Smooth muscle cell of the brain vasculature (primary cell): Measurements from ENCODE around the gene RASL10B.
"Not testable (repeated sequence)": the region's sequence is repeated elsewhere in the genome, so short reads cannot be mapped to it uniquely, and the experiment has no call there.

Experiments used
- DNase-seq: peaks from one replicate; pipeline ENCODE4 v3.0.0-alpha.2; 2012; ENCODE audit warnings: low read depth, low spot score

Gene RASL10B

GRCh38 chr17:35742896-35743477 lies 11.5 kb downstream of the RASL10B start:
- DNase-seq, result no peak

DNA sequence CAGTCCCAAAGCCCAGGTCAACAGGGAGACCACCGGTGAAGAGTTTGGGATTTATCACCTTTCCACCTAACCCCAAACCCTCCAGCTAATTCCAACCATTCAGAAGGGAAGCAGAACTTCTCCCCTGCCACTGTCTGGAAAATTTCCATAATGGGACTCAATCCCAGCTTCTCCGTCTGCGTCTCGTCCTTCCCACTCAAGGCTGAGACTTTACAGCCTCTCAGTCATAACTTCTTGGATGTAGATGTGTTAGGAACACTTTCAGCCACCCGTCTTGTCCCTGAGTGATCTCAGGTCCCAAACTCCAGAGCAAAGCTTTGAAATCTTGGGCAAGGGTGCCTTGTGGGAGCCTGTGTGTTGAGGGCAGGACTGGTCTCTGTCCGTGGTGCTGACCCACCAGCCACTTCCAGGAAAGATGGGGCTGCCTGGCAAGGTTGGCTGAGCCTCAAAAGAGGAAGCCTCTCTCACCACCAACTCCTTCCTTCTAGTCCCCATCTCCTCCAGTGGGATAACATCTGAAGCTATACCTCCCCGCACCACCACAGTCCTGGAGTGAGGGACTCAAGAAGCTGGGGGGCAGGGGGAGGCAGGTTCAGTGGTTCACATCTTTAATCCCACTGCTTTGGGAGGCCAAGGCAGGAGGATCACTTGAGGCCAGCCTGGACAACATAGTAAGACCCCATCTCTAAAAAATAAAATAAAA lies 12.3 kb downstream of the RASL10B start:
- DNase-seq, result peak; percentile 12

DNA sequence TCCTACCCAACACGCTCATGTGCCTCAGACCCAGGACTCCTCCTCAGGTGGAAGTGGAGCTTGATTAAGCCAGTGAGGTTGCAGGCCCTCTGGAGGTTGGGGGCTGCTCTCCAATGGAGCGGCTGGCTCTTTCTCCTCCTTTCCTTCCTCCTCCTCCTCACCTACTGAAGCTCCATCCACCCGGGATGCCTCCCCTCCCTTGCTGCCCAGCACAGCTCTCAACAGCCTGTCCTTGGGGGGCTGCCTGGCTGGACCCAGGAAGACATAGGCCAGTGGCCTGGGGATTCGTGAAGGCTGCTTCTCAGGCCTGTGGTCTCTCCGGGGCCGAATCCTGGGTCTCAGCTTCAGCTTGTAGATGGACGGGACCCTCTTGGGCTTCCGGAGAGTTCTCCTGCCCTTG lies 13.4 kb downstream of the RASL10B start:
- DNase-seq, result no peak

DNA sequence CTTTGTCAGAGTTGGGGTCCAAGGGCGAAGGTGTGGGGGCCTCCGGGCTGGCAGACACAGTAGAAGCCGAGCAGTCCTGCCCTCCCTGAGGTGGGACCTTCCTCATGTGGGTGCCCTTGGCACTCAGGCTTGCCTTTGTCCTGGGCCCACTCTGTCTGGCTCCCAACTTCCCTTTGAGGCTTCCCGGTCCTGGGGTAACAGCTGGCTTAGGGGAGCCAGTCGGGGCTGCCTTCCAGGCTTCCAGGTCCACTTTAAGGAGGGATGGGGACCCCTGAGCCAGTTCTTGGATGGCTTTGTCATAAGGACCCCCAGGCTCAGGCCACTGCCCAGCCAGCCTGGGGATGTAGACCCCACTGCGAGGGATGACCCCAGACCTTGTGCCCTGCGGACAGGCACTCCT lies 13.8 kb downstream of the RASL10B start:
- DNase-seq, result no peak

DNA sequence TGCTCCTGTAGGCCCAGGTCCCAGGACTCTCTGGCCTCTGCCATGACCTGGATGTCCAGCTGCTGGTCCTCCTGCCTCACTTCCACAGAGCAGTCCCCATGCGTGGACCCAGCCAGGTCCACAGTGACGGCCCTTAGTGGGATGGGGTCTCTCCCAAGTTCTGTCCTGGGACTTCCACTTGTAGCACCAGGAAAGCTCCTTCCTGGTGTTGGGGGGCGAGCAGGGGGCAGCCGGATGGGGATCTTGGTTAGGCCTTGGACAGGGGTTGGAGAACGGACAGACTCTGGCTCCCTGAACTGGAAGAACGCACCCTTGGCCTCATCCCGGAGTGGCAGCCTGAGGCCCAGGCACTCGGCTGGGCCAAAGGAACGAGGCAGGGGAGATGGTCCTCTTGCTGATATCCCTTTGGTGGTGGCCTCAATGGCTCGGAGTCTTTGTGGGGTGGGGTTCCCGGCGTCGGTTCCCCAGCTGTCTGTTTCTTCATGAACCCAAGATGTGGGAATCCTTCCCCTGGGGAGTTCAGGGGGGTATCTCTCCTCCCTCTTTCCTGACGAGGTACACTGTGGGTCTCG lies 14.4 kb downstream of the RASL10B start:
- no peak for DNase-seq

DNA sequence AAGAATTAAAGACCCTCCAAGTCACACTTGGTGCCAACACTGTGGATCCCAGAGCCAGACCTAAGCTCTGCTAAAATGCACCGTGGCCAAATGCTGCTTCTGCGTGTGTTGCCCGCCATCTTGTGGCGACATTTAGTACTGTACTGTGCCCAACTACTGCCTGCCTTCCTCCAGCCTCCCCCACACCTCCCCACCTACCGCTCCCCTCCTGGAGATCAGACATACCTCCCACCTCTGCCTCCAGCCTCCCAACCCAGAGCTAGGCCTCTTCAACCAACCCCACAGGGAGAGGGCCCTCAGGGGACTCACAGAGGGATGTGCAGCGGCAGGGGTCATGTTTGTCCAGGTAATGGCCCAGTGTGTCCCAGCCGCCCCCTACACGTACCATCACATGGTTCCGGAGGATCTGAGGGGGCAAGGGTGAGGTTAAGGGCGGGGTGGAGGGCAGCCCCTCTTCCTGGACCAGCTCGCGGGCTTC lies 16.1 kb downstream of the RASL10B start:
- peak; percentile 63 for DNase-seq

DNA sequence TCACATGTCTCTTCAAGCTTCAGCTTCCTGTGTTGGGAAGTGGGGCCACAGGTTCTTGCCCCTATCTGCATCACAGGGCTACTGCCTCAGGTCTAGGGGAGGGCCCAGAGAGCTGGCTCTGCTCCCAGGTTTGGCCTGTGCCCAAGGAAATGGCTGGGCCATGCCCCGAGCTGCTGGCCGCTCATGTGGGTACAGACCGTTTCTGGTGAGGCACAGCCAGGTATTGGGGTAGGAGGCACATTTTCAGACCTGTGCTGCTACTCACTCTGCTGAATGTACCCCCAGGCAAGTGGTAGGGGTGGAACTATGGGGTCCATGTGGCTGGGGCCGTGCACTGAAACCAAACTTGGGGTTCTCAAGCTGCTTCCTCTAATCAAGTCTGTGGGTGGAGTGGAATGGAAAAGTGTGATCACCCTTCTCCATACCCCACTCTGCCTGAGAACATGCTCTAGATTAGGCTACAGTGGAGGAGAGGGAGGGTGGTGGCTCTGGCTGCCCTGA lies 17.0 kb downstream of the RASL10B start:
- no peak for DNase-seq

DNA sequence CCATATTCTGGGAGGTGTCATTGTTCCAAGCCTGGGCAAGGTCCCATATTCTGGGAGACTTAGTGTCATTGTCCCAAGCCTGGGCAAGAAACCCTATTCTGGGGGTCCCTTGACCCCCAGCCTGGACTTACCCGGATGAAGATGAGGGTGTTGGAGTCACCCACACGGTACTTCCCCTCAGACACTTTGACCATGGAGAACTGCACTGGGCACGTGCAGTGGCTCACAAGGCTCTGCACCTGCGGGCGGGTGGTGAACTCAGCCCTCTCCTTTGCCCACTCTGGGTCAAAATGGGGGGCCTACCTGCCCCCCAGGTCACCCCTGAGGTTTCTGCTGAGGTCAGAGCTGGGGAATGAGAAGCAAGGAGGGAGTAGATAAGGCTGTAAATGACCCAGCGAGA lies 17.5 kb downstream of the RASL10B start:
- no peak for DNase-seq

DNA sequence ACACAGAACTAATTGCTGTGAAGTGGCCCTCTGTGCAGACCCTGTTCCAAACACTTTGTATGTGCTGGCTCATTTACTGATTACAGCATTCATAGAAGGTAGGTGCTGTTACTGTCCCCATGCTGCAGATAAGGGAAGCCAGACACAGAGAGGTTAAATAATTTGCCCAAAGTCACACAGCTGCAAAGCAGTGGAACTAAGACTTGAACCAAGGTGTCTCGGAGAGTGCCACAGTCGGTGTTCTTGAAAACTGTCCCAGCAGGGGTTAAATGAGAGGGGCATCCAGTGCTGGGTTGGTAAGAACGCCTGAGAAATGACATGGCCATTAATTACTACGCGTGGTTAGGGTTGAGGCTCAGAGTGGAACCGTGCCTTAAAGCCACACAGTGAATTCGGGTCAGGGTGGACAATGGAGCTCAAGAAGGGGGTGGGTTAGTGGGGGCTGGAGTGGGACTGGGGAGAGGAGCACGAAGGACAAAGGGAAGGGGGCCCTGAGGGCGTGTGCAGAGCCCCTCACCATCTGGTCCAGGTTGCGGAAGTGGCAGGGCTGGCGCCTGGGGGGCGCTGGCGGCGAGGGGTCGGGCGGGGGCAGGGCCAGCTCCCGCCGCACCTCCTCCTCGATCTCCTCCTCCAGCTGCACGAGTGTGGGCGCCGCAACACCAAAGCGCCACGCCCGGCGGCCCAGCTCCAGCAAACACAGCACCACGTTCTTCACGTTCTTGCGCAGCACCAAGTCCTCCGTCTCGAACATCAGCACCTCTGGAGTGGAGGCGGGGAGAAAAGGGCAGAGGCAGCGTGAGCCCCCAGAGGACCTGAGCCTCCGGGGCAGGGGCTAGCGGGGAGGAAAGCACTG lies 18.3 kb downstream of the RASL10B start:
- no peak for DNase-seq

DNA sequence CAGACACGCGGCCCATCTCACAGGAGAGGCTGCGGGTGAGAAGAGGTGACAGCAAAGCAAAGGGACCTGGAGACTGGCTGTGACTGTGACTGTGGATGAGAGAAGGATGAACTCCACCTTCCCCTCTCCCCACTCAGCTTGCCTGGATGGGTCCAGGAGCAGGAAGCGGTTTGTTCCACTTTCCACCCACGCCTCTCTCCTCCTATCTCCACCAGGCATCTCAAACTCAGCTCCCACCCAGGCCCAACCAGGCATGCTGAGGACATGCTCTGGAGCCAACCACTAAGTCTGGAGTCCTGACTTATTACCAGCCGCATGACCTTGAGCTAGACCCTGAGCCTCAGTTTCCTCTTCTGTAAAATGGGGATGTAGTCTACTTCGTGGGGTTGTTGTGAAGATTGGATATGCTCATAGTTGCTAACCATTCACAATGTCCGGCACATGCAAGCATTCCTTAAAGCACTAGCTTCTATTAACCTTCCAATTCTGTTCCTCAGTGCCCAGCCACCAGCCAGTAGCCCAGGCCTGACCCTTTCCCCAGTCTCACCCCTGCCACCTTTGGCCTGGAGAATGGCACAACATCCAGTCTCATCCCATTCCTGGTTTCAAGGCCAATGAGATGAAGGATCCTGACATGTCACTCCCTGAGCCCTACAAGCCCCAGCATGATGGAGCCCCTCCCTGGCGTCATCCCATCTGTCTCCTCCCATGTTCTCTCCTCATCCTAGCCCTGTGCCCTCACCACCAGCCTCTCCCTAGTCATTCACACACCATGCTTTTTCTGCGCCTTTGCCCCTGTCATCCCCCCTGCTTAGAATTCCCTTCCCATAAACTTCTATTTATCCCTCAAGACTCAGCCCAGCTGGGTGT lies 19.3 kb downstream of the RASL10B start:
- DNase-seq, result no peak

DNA sequence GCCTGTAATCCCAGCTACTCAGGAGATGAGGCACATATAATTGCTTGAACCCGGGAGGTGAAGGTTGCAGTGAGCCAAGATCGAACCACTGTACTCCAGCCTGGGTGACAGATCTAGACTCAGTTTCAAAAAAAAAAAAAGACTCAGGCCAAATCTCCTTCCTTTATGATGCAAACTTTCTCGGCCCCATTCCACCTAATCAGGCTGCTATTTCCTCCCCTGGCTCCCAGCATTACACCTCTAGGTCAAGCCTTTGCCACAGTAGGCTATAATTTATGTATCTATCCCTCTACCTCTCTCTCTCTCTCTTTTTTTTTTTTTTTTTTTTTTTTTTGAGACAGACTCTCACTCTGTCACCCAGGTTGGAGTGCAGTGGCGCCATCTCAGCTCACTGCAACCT lies 20.1 kb downstream of the RASL10B start:
- not testable (repeated sequence) for DNase-seq

- DNase-seq, result no peak
Measured at GRCh38 chr17:35752471-35752870, 21.0 kb downstream of the RASL10B start.

DNA sequence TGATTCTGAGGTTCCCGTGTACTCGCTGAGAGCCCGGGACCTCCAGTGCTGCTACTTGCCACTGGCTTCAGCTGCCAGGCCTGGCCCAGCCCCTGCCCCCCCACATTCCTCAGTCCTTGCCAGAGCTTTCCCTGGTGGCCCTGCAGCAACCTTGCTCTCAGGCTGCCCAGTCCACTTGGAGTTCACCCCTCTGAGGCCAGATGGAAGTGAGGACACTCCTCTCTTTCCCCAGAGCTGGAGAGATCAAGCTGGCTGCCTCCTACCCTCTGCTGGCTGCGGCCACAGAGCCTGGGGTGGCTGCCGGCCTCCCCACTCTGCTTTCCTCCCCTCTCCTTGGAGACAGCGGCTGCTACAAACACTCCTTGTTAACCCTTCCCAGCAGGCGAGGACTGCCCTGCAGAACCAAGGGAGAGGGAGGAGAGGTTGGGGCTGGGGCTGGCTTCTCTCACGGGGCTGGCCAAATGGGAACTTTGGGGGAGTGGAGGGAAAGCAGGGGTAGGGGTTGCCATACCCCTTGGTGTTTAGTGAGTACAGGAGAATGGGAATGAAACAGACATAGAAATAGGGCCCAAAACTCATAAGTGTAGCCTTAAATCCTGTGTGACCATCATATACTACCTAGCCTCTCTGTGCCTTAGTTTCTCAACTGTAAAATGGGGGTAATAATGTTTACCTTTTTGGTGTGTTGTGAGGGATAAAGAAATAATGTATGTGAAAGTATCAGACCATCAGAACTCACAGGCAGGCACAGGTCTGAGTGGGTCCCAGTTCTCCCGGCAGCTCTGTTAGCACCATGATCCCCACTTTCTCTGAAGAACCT lies 21.7 kb downstream of the RASL10B start, which contains the start of gene GAS2L2:
Gene GAS2L2 (minus strand): TSS at position 295 of the 820 bp plus-strand sequence. CDS start 389 bp downstream, outside the sequence.
- no peak for DNase-seq

DNA sequence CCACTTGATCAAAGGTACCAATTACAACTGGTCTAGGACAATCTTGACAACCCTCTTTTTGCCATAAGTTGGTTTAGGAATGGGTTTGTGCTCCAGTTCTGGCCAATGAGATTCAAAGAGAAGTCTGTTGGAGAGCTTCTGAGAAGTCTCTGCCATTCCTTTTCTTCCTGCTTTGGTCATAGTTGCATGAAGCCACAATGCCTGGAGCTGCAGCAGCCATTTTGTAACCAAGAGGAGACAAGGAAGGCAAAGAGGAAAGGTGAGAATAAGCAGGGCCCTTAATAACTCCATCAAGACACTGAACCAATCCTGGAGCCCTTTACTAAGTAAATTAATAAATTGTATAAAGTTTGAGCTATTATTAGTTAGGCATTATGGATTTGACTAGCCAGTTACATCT lies 25.8 kb downstream of the RASL10B start:
- no peak for DNase-seq

- no peak for DNase-seq
Measured at GRCh38 chr17:35760587-35760986, 29.1 kb downstream of the RASL10B start, which contains the start of gene C17orf50. Gene C17orf50 (plus strand): TSS chr17:35760887. CDS start chr17:35760942, 55 bp downstream.

DNA sequence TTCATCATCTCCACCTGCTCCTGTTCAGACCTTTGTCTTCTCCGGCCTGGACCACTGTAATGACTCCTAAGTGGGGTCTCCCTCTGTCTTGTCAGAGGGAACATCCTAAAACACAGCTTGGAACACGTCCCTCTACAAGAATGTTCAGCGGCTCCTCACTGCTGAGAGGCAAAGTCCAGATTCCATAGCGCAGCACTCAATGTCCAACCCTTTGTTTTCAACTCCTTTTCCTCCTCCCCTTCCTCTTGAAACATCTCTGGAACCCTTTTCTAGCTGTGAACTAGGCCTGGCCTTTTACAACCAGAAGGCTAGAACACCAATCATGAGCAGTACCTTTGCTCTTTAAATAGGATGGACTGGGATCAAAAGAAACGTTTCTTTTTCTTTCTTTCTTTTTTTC lies 30.2 kb downstream of the RASL10B start:
- no peak for DNase-seq

DNA sequence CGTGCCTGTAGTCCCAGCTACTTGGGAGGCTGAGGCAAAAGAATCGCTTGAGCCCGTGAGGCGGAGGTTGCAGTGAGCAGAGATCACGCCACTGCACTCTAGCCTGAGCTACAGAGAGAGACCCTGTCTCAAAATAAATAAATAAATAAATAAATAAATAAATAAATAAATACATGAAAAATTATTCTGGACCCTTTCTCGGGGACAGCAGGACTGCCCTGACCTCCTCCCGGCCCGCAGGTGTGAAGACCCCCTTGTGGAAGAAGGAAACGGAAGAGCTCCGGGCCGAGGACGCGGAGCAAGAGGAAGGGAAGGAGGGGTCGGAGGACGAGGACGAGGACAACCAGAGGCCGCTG lies 32.3 kb downstream of the RASL10B start:
- no peak for DNase-seq

GRCh38 chr17:35764123-35764991 lies 32.9 kb downstream of the RASL10B start:
- DNase-seq, result peak; percentile 54
